Endothelial cell (in vitro differentiated cells): Measurements from ENCODE around the gene SLC7A14. TPM values are rescaled to one million over a fixed set of nuclear protein-coding genes. Genes with fewer than 3 reads are reported as not detected.

Experiments used
- DNase-seq: peaks from one replicate; pipeline ENCODE4 v3.0.0; 2021; ENCODE audit warnings: low spot score
- H3K27ac Mint-ChIP-seq: one replicate; pipeline ENCODE4 v1.8.0; 2021; ENCODE audit warnings: mixed read lengths, inconsistent platforms; ENCODE audit not compliant: unreplicated experiment
- H3K27me3 Mint-ChIP-seq: one replicate; pipeline ENCODE4 v1.8.0; 2021; ENCODE audit warnings: mild to moderate bottlenecking, moderate library complexity, mixed read lengths, inconsistent platforms; ENCODE audit not compliant: unreplicated experiment
- H3K36me3 Mint-ChIP-seq: one replicate; pipeline ENCODE4 v1.8.0; 2021; ENCODE audit warnings: mild to moderate bottlenecking, low read depth, mixed read lengths, inconsistent platforms; ENCODE audit not compliant: unreplicated experiment
- H3K4me1 Mint-ChIP-seq: one replicate; pipeline ENCODE4 v1.8.0; 2021; ENCODE audit warnings: mild to moderate bottlenecking, mixed read lengths, inconsistent platforms; ENCODE audit not compliant: unreplicated experiment
- H3K4me3 Mint-ChIP-seq: one replicate; pipeline ENCODE4 v1.8.0; 2021; ENCODE audit warnings: mild to moderate bottlenecking, mixed read lengths, inconsistent platforms; ENCODE audit not compliant: unreplicated experiment
- H3K9me3 Mint-ChIP-seq: one replicate; pipeline ENCODE4 v1.8.0; 2021; ENCODE audit warnings: mixed read lengths, inconsistent platforms; ENCODE audit not compliant: unreplicated experiment
- CTCF ChIP-seq: fragments of 200-600 bp; sonication (generic); IDR thresholded peaks from one replicate; pipeline ENCODE4 v1.5.0; 2021; ENCODE audit warnings: antibody characterized with exemption; ENCODE audit not compliant: unreplicated experiment
- total RNA-seq: library from RNA; stranded (reverse); fragmentation: NEBNext Ultra II Directional; extraction: Animal tissue kit (Norgen Biotek cat#: 25700); gene quantifications from one replicate; pipeline ENCODE4 v1.2.1, GENCODE V29; 2021; ENCODE audit not compliant: unreplicated experiment

SLC7A14 gene
- total RNA-seq, 1 donor from 2014 or later: 2.5 TPM

GRCh38 chr3:170529346-170529745 is 56.5 kb downstream of the SLC7A14 start:
- no peak overlapping the region for H3K27ac Mint-ChIP-seq
- DNase-seq: no peak
- H3K9me3 Mint-ChIP-seq: no peaks in the 10 kb centered on the region
- H3K4me3 Mint-ChIP-seq: no peak overlapping the region
- peaks cover 25% of the 10 kb centered on the region for H3K4me1 Mint-ChIP-seq
- no peaks in the 10 kb centered on the region for H3K27me3 Mint-ChIP-seq
- H3K36me3 Mint-ChIP-seq: no peaks in the 10 kb centered on the region
- no peak for TF ChIP-seq CTCF

GRCh38 chr3:170528726-170529125 is 57.1 kb downstream of the SLC7A14 start:
- H3K27ac Mint-ChIP-seq: no peak overlapping the region
- no peaks in the 10 kb centered on the region for H3K36me3 Mint-ChIP-seq
- no peaks in the 10 kb centered on the region for H3K9me3 Mint-ChIP-seq
- H3K4me3 Mint-ChIP-seq: no peak overlapping the region
- H3K27me3 Mint-ChIP-seq: no peaks in the 10 kb centered on the region
- no peak for DNase-seq
- TF ChIP-seq CTCF: no peak
- H3K4me1 Mint-ChIP-seq: peaks cover 25% of the 10 kb centered on the region

DNA sequence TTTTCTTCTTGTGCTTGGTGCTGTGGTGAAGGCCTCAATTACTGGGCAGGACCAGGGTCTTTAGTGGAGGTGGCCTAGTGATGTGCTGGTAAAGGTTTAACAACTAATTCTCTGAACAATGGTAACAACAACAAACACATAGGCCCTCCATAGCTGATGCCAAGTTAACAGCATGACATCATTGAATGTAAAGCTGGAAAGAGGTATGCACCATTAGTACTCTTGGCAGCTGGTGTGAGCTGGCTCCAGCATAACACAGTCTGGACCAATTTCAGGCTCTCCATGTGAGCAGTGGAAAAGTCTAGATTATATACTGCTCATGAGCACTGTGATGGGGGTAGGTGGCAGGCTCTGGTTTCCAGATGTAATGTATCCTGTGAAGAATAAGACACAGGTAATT is 61.8 kb downstream of the SLC7A14 start:
- DNase-seq: no peak
- H3K9me3 Mint-ChIP-seq: no peaks in the 10 kb centered on the region
- no peaks in the 10 kb centered on the region for H3K27me3 Mint-ChIP-seq
- no peak overlapping the region for H3K4me3 Mint-ChIP-seq
- H3K36me3 Mint-ChIP-seq: no peaks in the 10 kb centered on the region
- peaks cover 5% of the 10 kb centered on the region for H3K4me1 Mint-ChIP-seq
- no peak for TF ChIP-seq CTCF
- no peak overlapping the region for H3K27ac Mint-ChIP-seq

DNA sequence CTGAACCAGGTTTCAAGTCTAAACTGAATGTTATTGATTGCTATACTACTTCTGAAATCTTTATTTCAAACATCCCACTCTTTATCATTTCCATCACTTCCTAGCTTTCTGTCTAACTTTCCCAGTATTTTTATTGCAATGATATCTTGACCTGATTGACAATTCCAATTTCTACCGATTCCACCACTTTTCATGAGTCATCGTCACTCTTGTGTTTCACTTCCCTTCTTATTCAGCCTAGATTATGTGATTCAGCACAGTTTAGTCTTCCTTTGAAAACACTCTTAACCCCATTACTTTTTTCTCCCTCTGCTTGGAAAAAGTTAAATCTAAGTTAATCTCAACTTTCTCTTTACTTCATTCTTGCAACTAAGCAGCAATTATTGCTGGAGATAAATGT is 62.6 kb downstream of the SLC7A14 start:
- H3K9me3 Mint-ChIP-seq: no peaks in the 10 kb centered on the region
- DNase-seq: no peak
- H3K27me3 Mint-ChIP-seq: no peaks in the 10 kb centered on the region
- TF ChIP-seq CTCF: no peak
- H3K27ac Mint-ChIP-seq: no peak overlapping the region
- H3K4me3 Mint-ChIP-seq: no peak overlapping the region
- H3K36me3 Mint-ChIP-seq: no peaks in the 10 kb centered on the region
- peaks cover 5% of the 10 kb centered on the region for H3K4me1 Mint-ChIP-seq

- TF ChIP-seq CTCF: no peak
- Mint-ChIP-seq H3K4me1 (peaks cover 6% of the 10 kb centered on the region), H3K27ac (no peak overlapping the region), H3K4me3 (no peak overlapping the region), H3K27me3 (no peaks in the 10 kb centered on the region), H3K9me3 (no peaks in the 10 kb centered on the region), H3K36me3 (no peaks in the 10 kb centered on the region)
- no peak for DNase-seq
Observed at GRCh38 chr3:170522201-170522600, 63.7 kb downstream of the SLC7A14 start.
